Thyroid gland (tissue), 4 donors: Measurements from ENCODE around the gene MLLT6. TPM values are rescaled to one million over a fixed set of nuclear protein-coding genes. Genes with fewer than 3 reads are reported as not detected.

Source experiments
- DNase-seq, 2 donors: peaks; one replicate each; pipeline ENCODE4 v3.0.0-alpha.2; 2019
- H3K27ac ChIP-seq, 3 donors: fragments of 200-600 bp; sonication (generic); 1 replicate in 2 of 3; 2 replicates in 1 of 3; pipeline ENCODE4 v1.5.1; 2016 to 2019; ENCODE audit warnings: mild to moderate bottlenecking in 1 of 3, moderate library complexity in 1 of 3
- H3K27me3 ChIP-seq: fragments of 200-600 bp; sonication (generic); one replicate; pipeline ENCODE4 v1.5.1; 2019
- H3K36me3 ChIP-seq, 2 donors: fragments of 200-600 bp; sonication (generic); one replicate each; pipeline ENCODE4 v1.5.1; 2016 to 2019
- H3K4me1 ChIP-seq, 2 donors: fragments of 200-600 bp; sonication (generic); one replicate each; pipeline ENCODE4 v1.5.1; 2017 to 2019
- H3K4me3 ChIP-seq, 3 donors: fragments of 200-600 bp; sonication (generic); replicated peaks in 1 of 3; 1 replicate in 2 of 3; 2 replicates in 1 of 3; pipeline ENCODE4 v1.5.1; 2016; ENCODE audit warnings: mild to moderate bottlenecking in 1 of 3
- H3K9me3 ChIP-seq: fragments of 200-600 bp; sonication (generic); one replicate; pipeline ENCODE4 v1.5.1; 2017
- CTCF ChIP-seq, 6 experiments: fragments of 200-600 bp in 3 of 6; fragments of 450-650 bp in 3 of 6; sonication (generic) in 3 of 6; IDR thresholded peaks; one replicate each; pipeline ENCODE4 v1.5.1; 2016 to 2019; ENCODE audit warnings: antibody characterized with exemption in 6 of 6, mild to moderate bottlenecking in 2 of 6, inconsistent platforms in 1 of 6, moderate library complexity in 1 of 6
- POLR2A ChIP-seq, 2 donors: fragments of 450-650 bp; IDR thresholded peaks; one replicate each; pipeline ENCODE4 v1.6.1; 2017; ENCODE audit warnings: antibody characterized with exemption in 2 of 2, mild to moderate bottlenecking in 2 of 2, moderate library complexity in 1 of 2
- WGBS, 2 donors: methylation state at CpG; one replicate each; pipeline ENCODE4 v1.1.5; 2017; 5-methylcytosine and 5-hydroxymethylcytosine counted together
- intact Hi-C: fragments of 100-400 bp; cut with DNase I; formaldehyde crosslinking; loops from one replicate; pipeline ENCODE4 v1.15.1; 2023
- total RNA-seq, 4 donors: library from RNA; depleted of rRNA; stranded (reverse); fragments of >200 nt; gene quantifications; one replicate each; pipeline ENCODE4 v1.2.3, GENCODE V29; 2016

The MLLT6 gene
- total RNA-seq, 4 donors from 2014 or later, result 111 to 192 (median 115) TPM

- H3K27ac ChIP-seq, result no peak overlapping the region
- H3K4me1 ChIP-seq, result peaks cover 8 to 9% of the 10 kb centered on the region in 2 donors
- 83 to 87% methylated on average over 21 to 26 of the region's 26 CpGs for WGBS, 2 donors
- H3K36me3 ChIP-seq, result peaks cover 38 to 59% of the 10 kb centered on the region in 2 donors
- no peaks in the 10 kb centered on the region for H3K27me3 ChIP-seq
- DNase-seq, result no peak
- intact Hi-C loops, result no loop called here
- TF ChIP-seq POLR2A (IDR thresholded peaks at IDR 0.05) (no peak), CTCF (IDR thresholded peaks at IDR 0.05) (no peak)
- no peaks in the 10 kb centered on the region for H3K9me3 ChIP-seq
- no peak overlapping the region for H3K4me3 ChIP-seq
Observed at GRCh38 chr17:38711792-38712571, 6.9 kb downstream of the MLLT6 start.

- Histone ChIP-seq H3K4me1 (peaks cover 3 to 7% of the 10 kb centered on the region in 2 donors), H3K36me3 (peaks cover 44 to 65% of the 10 kb centered on the region in 2 donors), H3K9me3 (no peaks in the 10 kb centered on the region), H3K27me3 (no peaks in the 10 kb centered on the region), H3K27ac (no peak overlapping the region), H3K4me3 (no peak overlapping the region)
- intact Hi-C loops, result no loop called here
- WGBS, 2 donors, result 95 to 97% methylated on average over 10 of the region's 10 CpGs
- DNase-seq, result no peak
- TF ChIP-seq CTCF (IDR thresholded peaks at IDR 0.05) (no peak), POLR2A (IDR thresholded peaks at IDR 0.05) (no peak)
Observed at GRCh38 chr17:38712593-38712992, 7.5 kb downstream of the MLLT6 start.

- no peak for DNase-seq
- Histone ChIP-seq H3K9me3 (no peaks in the 10 kb centered on the region), H3K36me3 (peaks cover 44 to 75% of the 10 kb centered on the region in 2 donors), H3K27me3 (no peaks in the 10 kb centered on the region), H3K27ac (no peak overlapping the region), H3K4me1 (peaks cover 3 to 7% of the 10 kb centered on the region in 2 donors), H3K4me3 (no peak overlapping the region)
- intact Hi-C loops, result no loop called here
- no peak for TF ChIP-seq CTCF (IDR thresholded peaks at IDR 0.05)
- no peak for TF ChIP-seq POLR2A (IDR thresholded peaks at IDR 0.05)
- 85 to 88% methylated on average over 11 of the region's 11 CpGs for WGBS, 2 donors
Observed at GRCh38 chr17:38713456-38714075, 8.5 kb downstream of the MLLT6 start.

- 90 to 91% methylated on average over 9 of the region's 9 CpGs for WGBS, 2 donors
Observed at GRCh38 chr17:38715216-38715943, 10.3 kb downstream of the MLLT6 start.

More at GRCh38 chr17:38715216-38715943, 10.3 kb downstream of the MLLT6 start:
- H3K9me3 ChIP-seq, result no peaks in the 10 kb centered on the region
- H3K36me3 ChIP-seq, result peaks cover 45 to 85% of the 10 kb centered on the region in 2 donors
- no peak for DNase-seq
- H3K27me3 ChIP-seq, result no peaks in the 10 kb centered on the region
- intact Hi-C loops, result no loop called here
- TF ChIP-seq POLR2A (IDR thresholded peaks at IDR 0.05), result no peak
- no peak for TF ChIP-seq CTCF (IDR thresholded peaks at IDR 0.05)
- H3K27ac ChIP-seq, result no peak overlapping the region
- H3K4me1 ChIP-seq, result no peaks in the 10 kb centered on the region
- no peak overlapping the region for H3K4me3 ChIP-seq
